Trophoblast cell (in vitro differentiated cells and primary cell): Measurements from ENCODE around the gene ARID3B.

Experiments
- DNase-seq, 2 donors: peaks; one replicate each; pipeline ENCODE4 v3.0.0-alpha.2; 2016
- H2AFZ ChIP-seq: 2 replicates; pipeline ENCODE4 v1.6.1; 2013; ENCODE audit warnings: low read length, moderate library complexity, mild to moderate bottlenecking; ENCODE audit not compliant: insufficient read depth, poor library complexity
- H2AK5ac ChIP-seq: 2 replicates; pipeline ENCODE4 v1.6.1; 2013; ENCODE audit warnings: mild to moderate bottlenecking, low read length
- H2BK120ac ChIP-seq: 2 replicates; pipeline ENCODE4 v1.6.1; 2013; ENCODE audit warnings: low read length, mild to moderate bottlenecking, moderate library complexity; ENCODE audit not compliant: insufficient read depth, poor library complexity
- H2BK12ac ChIP-seq: 2 replicates; pipeline ENCODE4 v1.6.1; 2013; ENCODE audit warnings: mild to moderate bottlenecking, low read length, moderate library complexity
- H2BK5ac ChIP-seq: 2 replicates; pipeline ENCODE4 v1.6.1; 2013; ENCODE audit warnings: low read length, low read depth, moderate library complexity, mild to moderate bottlenecking; ENCODE audit not compliant: poor library complexity
- H3K14ac ChIP-seq: 2 replicates; pipeline ENCODE4 v1.6.1; 2013; ENCODE audit warnings: mild to moderate bottlenecking, low read length
- H3K18ac ChIP-seq: 2 replicates; pipeline ENCODE4 v1.6.1; 2013; ENCODE audit warnings: mild to moderate bottlenecking, low read length
- H3K23ac ChIP-seq: 2 replicates; pipeline ENCODE4 v1.6.1; 2013; ENCODE audit warnings: low read length
- H3K27ac ChIP-seq: 2 replicates; pipeline ENCODE4 v1.5.1; 2013; ENCODE audit warnings: low read depth, mild to moderate bottlenecking, inconsistent platforms, low read length, moderate library complexity
- H3K27me3 ChIP-seq: 2 replicates; pipeline ENCODE4 v1.6.1; 2013; ENCODE audit warnings: inconsistent platforms, mild to moderate bottlenecking, low read length, moderate library complexity; ENCODE audit not compliant: insufficient read depth
- H3K36me3 ChIP-seq, 2 experiments: 1 replicate in 1 of 2; 2 replicates in 1 of 2; pipeline ENCODE4 v1.6.1; 2013; ENCODE audit warnings: low read length in 2 of 2, mild to moderate bottlenecking in 2 of 2, moderate library complexity in 1 of 2; ENCODE audit not compliant: insufficient read depth in 2 of 2, control insufficient read depth in 1 of 2
- H3K4ac ChIP-seq: 2 replicates; pipeline ENCODE4 v1.6.1; 2013; ENCODE audit warnings: low read depth, mild to moderate bottlenecking, low read length, moderate library complexity
- H3K4me1 ChIP-seq, 2 experiments: 1 replicate in 1 of 2; 2 replicates in 1 of 2; pipeline ENCODE4 v1.6.1; 2013; ENCODE audit warnings: low read length in 2 of 2, mild to moderate bottlenecking in 2 of 2, moderate library complexity in 1 of 2; ENCODE audit not compliant: insufficient read depth in 2 of 2, control insufficient read depth in 1 of 2
- H3K4me2 ChIP-seq: 2 replicates; pipeline ENCODE4 v1.6.1; 2013; ENCODE audit warnings: inconsistent platforms, mild to moderate bottlenecking, low read length, moderate library complexity
- H3K4me3 ChIP-seq: 2 replicates; pipeline ENCODE4 v1.5.1; 2013; ENCODE audit warnings: mild to moderate bottlenecking, low read depth, low read length, inconsistent platforms
- H3K79me1 ChIP-seq: one replicate; pipeline ENCODE4 v1.6.1; 2013; ENCODE audit warnings: low read length
- H3K79me2 ChIP-seq: 2 replicates; pipeline ENCODE4 v1.6.1; 2013; ENCODE audit warnings: low read length, mild to moderate bottlenecking; ENCODE audit not compliant: control insufficient read depth, insufficient read depth, poor library complexity
- H3K9ac ChIP-seq: 2 replicates; pipeline ENCODE4 v1.6.1; 2013; ENCODE audit warnings: mild to moderate bottlenecking, low read length
- H3K9me3 ChIP-seq: 2 replicates; pipeline ENCODE4 v1.6.1; 2013; ENCODE audit warnings: low read depth, mild to moderate bottlenecking, control low read depth, inconsistent platforms, low read length; ENCODE audit not compliant: insufficient read depth
- H4K12ac ChIP-seq: 2 replicates; pipeline ENCODE4 v1.6.1; 2013; ENCODE audit warnings: low read depth, mild to moderate bottlenecking, low read length, moderate library complexity
- H4K8ac ChIP-seq: 2 replicates; pipeline ENCODE4 v1.6.1; 2013; ENCODE audit warnings: low read depth, mild to moderate bottlenecking, low read length, moderate library complexity
- H4K91ac ChIP-seq: one replicate; pipeline ENCODE4 v1.6.1; 2013; ENCODE audit warnings: low read depth, mild to moderate bottlenecking, low read length, moderate library complexity
- WGBS: extraction: QIAGEN DNeasy Blood & Tissue Kit; methylation state at CpG from one replicate; pipeline ENCODE4 v1.1.7; 2013; ENCODE audit warnings: missing lambda C conversion rate; ENCODE audit not compliant: insufficient read length, insufficient coverage; ENCODE audit errors: extremely low coverage; 5-methylcytosine and 5-hydroxymethylcytosine counted together

ARID3B gene

GRCh38 chr15:74610302-74610951 is 69.4 kb downstream of the ARID3B start:
- no CpG with 5 or more reads among the region's 7 CpGs for WGBS
- H3K14ac ChIP-seq = no peak overlapping the region
- no peaks in the 10 kb centered on the region for H3K27me3 ChIP-seq
- no peak overlapping the region for H4K91ac ChIP-seq
- no peak overlapping the region for H2AFZ ChIP-seq
- H3K4me2 ChIP-seq = no peak overlapping the region
- peaks cover 8% of the 10 kb centered on the region for H3K79me1 ChIP-seq
- H3K23ac ChIP-seq = no peak overlapping the region
- H2BK120ac ChIP-seq = no peak overlapping the region
- no peak overlapping the region for H3K9ac ChIP-seq
- no peaks in the 10 kb centered on the region for H3K4me1 ChIP-seq
- H2BK12ac ChIP-seq = no peak overlapping the region
- no peak overlapping the region for H3K27ac ChIP-seq
- no peak overlapping the region for H3K18ac ChIP-seq
- no peak for DNase-seq
- peaks cover 4% of the 10 kb centered on the region for H3K79me2 ChIP-seq
- no peak overlapping the region for H2AK5ac ChIP-seq
- no peaks in the 10 kb centered on the region for H3K36me3 ChIP-seq
- no peak overlapping the region for H3K4me3 ChIP-seq
- H4K8ac ChIP-seq = no peak overlapping the region
- H3K4ac ChIP-seq = no peak overlapping the region
- peaks cover under 1% of the 10 kb centered on the region for H3K9me3 ChIP-seq
- H2BK5ac ChIP-seq = no peak overlapping the region
- H4K12ac ChIP-seq = no peak overlapping the region

- no peaks in the 10 kb centered on the region for H3K4me1 ChIP-seq
- H3K14ac ChIP-seq = no peak overlapping the region
- H3K79me2 ChIP-seq = peaks cover 12% of the 10 kb centered on the region
- DNase-seq = no peak
- no peak overlapping the region for H3K18ac ChIP-seq
- no peak overlapping the region for H4K91ac ChIP-seq
- no peak overlapping the region for H3K27ac ChIP-seq
- no peak overlapping the region for H2BK12ac ChIP-seq
- H4K8ac ChIP-seq = no peak overlapping the region
- H3K36me3 ChIP-seq = no peaks in the 10 kb centered on the region
- no peak overlapping the region for H2AFZ ChIP-seq
- H2BK5ac ChIP-seq = no peak overlapping the region
- no peak overlapping the region for H4K12ac ChIP-seq
- H2AK5ac ChIP-seq = no peak overlapping the region
- no peak overlapping the region for H2BK120ac ChIP-seq
- H3K4me2 ChIP-seq = no peak overlapping the region
- no peaks in the 10 kb centered on the region for H3K9me3 ChIP-seq
- no peaks in the 10 kb centered on the region for H3K27me3 ChIP-seq
- no CpG with 5 or more reads among the region's 11 CpGs for whole genome bisulfite sequencing
- H3K23ac ChIP-seq = no peak overlapping the region
- peaks cover 16% of the 10 kb centered on the region for H3K79me1 ChIP-seq
- H3K4ac ChIP-seq = no peak overlapping the region
- H3K4me3 ChIP-seq = no peak overlapping the region
- H3K9ac ChIP-seq = no peak overlapping the region
Measured at GRCh38 chr15:74611341-74611740, 70.3 kb downstream of the ARID3B start.

- Histone ChIP-seq H3K79me1 (peaks cover 18% of the 10 kb centered on the region), H3K27ac (no peak overlapping the region), H3K79me2 (peaks cover 15% of the 10 kb centered on the region), H2AFZ (no peak overlapping the region), H4K12ac (no peak overlapping the region), H3K4me3 (no peak overlapping the region), H2BK120ac (no peak overlapping the region), H3K4me2 (no peak overlapping the region), H3K9ac (no peak overlapping the region), H2BK5ac (no peak overlapping the region), H3K9me3 (no peaks in the 10 kb centered on the region), H2BK12ac (no peak overlapping the region), H3K23ac (no peak overlapping the region), H3K18ac (no peak overlapping the region), H4K8ac (no peak overlapping the region), H4K91ac (no peak overlapping the region), H3K4ac (no peak overlapping the region), H3K4me1 (peaks cover 3 to 5% of the 10 kb centered on the region in 2 experiments), H3K27me3 (no peaks in the 10 kb centered on the region), H3K14ac (no peak overlapping the region), H2AK5ac (no peak overlapping the region), H3K36me3 (no peaks in the 10 kb centered on the region)
- no CpG with 5 or more reads among the region's 6 CpGs for WGBS
- no peak for DNase-seq
Measured at GRCh38 chr15:74611834-74612233, 70.8 kb downstream of the ARID3B start.

- H3K9ac ChIP-seq = no peak overlapping the region
- H3K36me3 ChIP-seq = no peaks in the 10 kb centered on the region
- H4K91ac ChIP-seq = no peak overlapping the region
- H3K79me1 ChIP-seq = peaks cover 18% of the 10 kb centered on the region
- no peak overlapping the region for H3K4me2 ChIP-seq
- no peak overlapping the region for H3K23ac ChIP-seq
- no peak overlapping the region for H2BK5ac ChIP-seq
- H3K9me3 ChIP-seq = no peaks in the 10 kb centered on the region
- H4K12ac ChIP-seq = no peak overlapping the region
- H3K14ac ChIP-seq = no peak overlapping the region
- DNase-seq = no peak
- no peak overlapping the region for H3K4me3 ChIP-seq
- WGBS = no CpG with 5 or more reads among the region's 2 CpGs
- H4K8ac ChIP-seq = no peak overlapping the region
- H2BK12ac ChIP-seq = no peak overlapping the region
- H3K27me3 ChIP-seq = no peaks in the 10 kb centered on the region
- H3K4me1 ChIP-seq = peaks cover 3 to 8% of the 10 kb centered on the region in 2 experiments
- no peak overlapping the region for H3K18ac ChIP-seq
- no peak overlapping the region for H2AK5ac ChIP-seq
- peaks cover 17% of the 10 kb centered on the region for H3K79me2 ChIP-seq
- no peak overlapping the region for H2AFZ ChIP-seq
- H3K4ac ChIP-seq = no peak overlapping the region
- no peak overlapping the region for H2BK120ac ChIP-seq
- no peak overlapping the region for H3K27ac ChIP-seq
Measured at GRCh38 chr15:74612677-74613076, 71.7 kb downstream of the ARID3B start.
